ENCODE data around the gene TYW5. TPM values are rescaled to one million over a fixed set of nuclear protein-coding genes. Genes with fewer than 3 reads are reported as not detected.

TYW5 gene
- total and polyA plus RNA-seq, 2 of the 13 experiments (the other 11 are each of a cell fraction or from before 2014, with no cell fraction given), result 8.3 to 14.6 TPM

GRCh38 chr2:199911052-199911876 is 44.0 kb downstream of the TYW5 start, which contains the start of gene C2orf69 (continued):
- no peak for TF ChIP-seq HMG20B (CRISPR knock-in tag; conservative IDR thresholded peaks at IDR 0.05)

- CTCF ChIA-PET (ENCODE audit: low intra/inter-chr PET ratio, low total read pairs), result no interaction called here
- no peaks in the 10 kb centered on the region; a peak in 1 of 5 replicates for H3K27me3 ChIP-seq (ENCODE audit: control insufficient read depth in 1 of 2, insufficient read depth in 2 of 2, low read length in 2 of 2)
- peak overlapping the region; percentile 80 for H2AFZ ChIP-seq (ENCODE audit: low read length)
- DNase-seq (ENCODE audit: low spot score), result no peak
- H3K36me3 ChIP-seq (replicated peaks in 1 of 2; ENCODE audit: control insufficient read depth in 1 of 2, insufficient read depth in 2 of 2, low read length in 2 of 2), result peaks cover 0 to 4% of the 10 kb centered on the region in 2 experiments; a peak in 1 of 5 replicates
- TSS peak; percentile 83 for BruUV-seq (replicated peaks)
- WGBS (ENCODE audit: low lambda C conversion rate), result 28% methylated on average over 18 of the region's 18 CpGs
- peaks cover 30% of the 10 kb centered on the region for H3K4me1 ChIP-seq (ENCODE audit: insufficient read depth, low read length)
- H3K4me2 ChIP-seq (ENCODE audit: low read depth, low read length), result peak overlapping the region; percentile 94
- intact Hi-C loops (cut with micrococcal nuclease; ENCODE audit: unreplicated experiment) (loop anchor here (2.0 kb wide), 1 partner anchor 44 kb away; the partner anchor contains the start of genes MAIP1 and TYW5), in situ Hi-C loops (cut with HindIII; ENCODE audit: extremely low pct_ligation_motif_present, low pct_unique_long_range_greater_than_20kb) (no loop called here)
- POLR2A ChIA-PET, result interaction anchor here (0.9 to 1.3 kb wide), 3 partner anchors 10 to 30 kb away, joined by 3 to 4 read pairs (median 4); no protein-coding TSS in a partner anchor
- FAIRE-seq, result no peak
- H3K27ac ChIP-seq (ENCODE audit: extremely low read length, insufficient read depth, low read length), result peak overlapping the region; percentile 95
- peak overlapping the region; percentile 50 to 99 (median 59) for H3K4me3 ChIP-seq (replicated peaks in 1 of 3; ENCODE audit: insufficient read depth in 1 of 3, low read depth in 2 of 3, low read length in 3 of 3)
- peaks cover 34% of the 10 kb centered on the region for H3K79me2 ChIP-seq (ENCODE audit: insufficient read depth, low read length)
- no peaks in the 10 kb centered on the region for H3K9me3 ChIP-seq (ENCODE audit: low read length)
- H3K9ac ChIP-seq (ENCODE audit: insufficient read depth, low read depth, low read length), result peak overlapping the region; percentile 97
- H4K20me1 ChIP-seq (ENCODE audit: insufficient read depth, low read length), result 0 out of 2 replicates have a peak, but pooled peaks cover 13% of the 10 kb centered on the region
- peak; percentile 6 for ATAC-seq
- TF ChIP-seq NCOA1 (CRISPR knock-in tag; IDR thresholded peaks at IDR 0.05) (0 out of 2 replicates have a peak, but pooled peaks have one; percentile 60), ZNF605 (CRISPR knock-in tag; IDR thresholded peaks at IDR 0.05) (peak; percentile 90; the same call in 1 of the 2 replicates), ZNF317 (CRISPR knock-in tag; IDR thresholded peaks at IDR 0.05) (0 out of 2 replicates have a peak, but pooled peaks have one; percentile 5), HMGXB3 (CRISPR knock-in tag; IDR thresholded peaks at IDR 0.05; ENCODE audit: borderline replicate concordance) (no peak), ZNF121 (CRISPR knock-in tag; IDR thresholded peaks at IDR 0.05) (0 out of 2 replicates have a peak, but pooled peaks have one; percentile 29), ZNF354B (CRISPR knock-in tag; IDR thresholded peaks at IDR 0.05) (no peak), SAFB2 (CRISPR knock-in tag; IDR thresholded peaks at IDR 0.05; ENCODE audit: borderline replicate concordance, low read depth) (no peak), RAD21 (CRISPR knock-in tag; IDR thresholded peaks at IDR 0.05) (0 out of 2 replicates have a peak, but pooled peaks have one; percentile 10), ZNF614 (CRISPR knock-in tag; IDR thresholded peaks at IDR 0.05; ENCODE audit: borderline replicate concordance) (no peak), MED8 (CRISPR knock-in tag; IDR thresholded peaks at IDR 0.05; ENCODE audit: insufficient replicate concordance) (peak; percentile 7), ZNF124 (CRISPR knock-in tag; IDR thresholded peaks at IDR 0.05) (peak; percentile 4; the same call in 1 of the 2 replicates), ZNF569 (CRISPR knock-in tag; IDR thresholded peaks at IDR 0.05; ENCODE audit: borderline replicate concordance) (0 out of 2 replicates have a peak, but pooled peaks have one; percentile 34), ZNF674 (CRISPR knock-in tag; IDR thresholded peaks at IDR 0.05; ENCODE audit: low read depth) (no peak), ELF4 (CRISPR knock-in tag; IDR thresholded peaks at IDR 0.05; ENCODE audit: borderline replicate concordance) (0 out of 2 replicates have a peak, but pooled peaks have one; percentile 2), ARNTL (CRISPR knock-in tag; IDR thresholded peaks at IDR 0.05) (0 out of 2 replicates have a peak, but pooled peaks have one; percentile 12)
Observed at GRCh38 chr2:199910338-199911051, 44.8 kb downstream of the TYW5 start.
